Measurements from ENCODE around the gene HCN2.

The HCN2 gene

GRCh38 chr19:629961-630714, 40.5 kb downstream of the HCN2 start:
- in situ Hi-C loops (cut with MboI; ENCODE audit: low pct_unique_long_range_greater_than_20kb, low sequenced_read_pairs), result no loop called here

DNA sequence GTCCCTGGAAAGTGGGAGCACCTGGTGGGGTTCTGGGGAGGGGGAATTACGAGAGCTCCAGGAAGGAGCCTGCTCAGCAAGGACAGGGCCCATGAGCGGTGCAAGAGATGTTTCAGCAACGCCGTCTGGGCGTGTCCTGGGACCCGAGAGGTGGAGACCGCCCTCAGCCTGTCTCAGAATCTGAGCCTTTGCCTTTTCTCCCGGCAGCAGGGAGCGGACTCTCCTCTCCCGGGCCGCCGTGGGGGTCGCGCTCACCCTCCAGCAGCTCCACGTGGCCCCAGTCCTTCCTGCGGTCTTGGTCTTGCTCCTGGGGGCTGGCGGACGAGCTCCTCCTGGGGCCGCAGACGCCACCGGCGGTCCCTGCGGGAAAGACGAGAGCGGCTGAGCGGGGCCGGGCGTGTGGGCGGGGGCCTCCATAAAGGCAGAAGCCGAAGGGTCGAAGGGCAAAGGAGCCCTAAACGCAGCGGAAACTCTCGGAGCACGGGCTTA, 42.9 kb downstream of the HCN2 start:
- DNase-seq, result peak; percentile 58
- in situ Hi-C loops (cut with MboI; ENCODE audit: low pct_unique_long_range_greater_than_20kb, low sequenced_read_pairs), result no loop called here

More at GRCh38 chr19:629961-630714, 40.5 kb downstream of the HCN2 start:
- no peak for DNase-seq

- peak; percentile 98 for DNase-seq
- in situ Hi-C loops (cut with MboI; ENCODE audit: low pct_unique_long_range_greater_than_20kb, low sequenced_read_pairs), result no loop called here
These were observed 43.5 kb downstream of the HCN2 start, which contains the start of gene POLRMT for GRCh38 chr19:633068-633785. POLRMT (minus strand) TSS chr19:633537; CDS start chr19:633512, 25 bp downstream.

GRCh38 chr19:633786-634639, 44.3 kb downstream of the HCN2 start:
- DNase-seq, result no peak
- in situ Hi-C loops (cut with MboI; ENCODE audit: low pct_unique_long_range_greater_than_20kb, low sequenced_read_pairs), result no loop called here

DNA sequence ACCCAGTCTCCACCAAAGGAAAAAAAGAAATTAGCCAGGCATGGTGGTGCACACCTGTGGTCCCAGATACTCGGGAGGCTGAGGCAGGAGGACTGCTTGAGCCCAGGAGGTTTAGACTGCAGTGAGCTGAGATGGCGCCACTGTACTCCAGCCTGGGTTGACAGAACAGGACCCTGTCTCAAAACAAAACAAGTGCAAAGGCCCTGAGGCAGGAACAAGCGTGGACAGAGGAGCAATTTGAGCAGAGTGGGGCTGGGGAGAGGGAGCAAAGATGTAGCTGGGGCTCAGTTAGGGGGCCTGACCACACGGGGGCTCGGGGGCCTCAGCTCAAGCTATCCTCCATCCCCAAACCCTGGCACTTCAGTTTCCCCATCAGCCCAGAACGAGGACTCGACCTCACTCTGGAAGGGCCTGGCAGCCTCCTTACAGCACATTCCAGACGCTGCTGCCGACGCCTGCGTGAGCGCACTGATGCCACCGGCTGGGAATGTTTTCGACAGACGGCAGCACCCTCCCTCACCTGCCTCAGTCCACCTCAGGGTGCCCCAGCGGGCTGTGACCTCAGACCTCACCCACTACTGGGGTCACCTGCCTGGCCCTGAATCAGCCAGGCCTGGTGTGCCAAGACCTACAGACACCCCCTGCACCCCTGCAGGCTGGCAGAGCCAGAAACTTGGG, 45.4 kb downstream of the HCN2 start:
- in situ Hi-C loops (cut with MboI; ENCODE audit: low pct_unique_long_range_greater_than_20kb, low sequenced_read_pairs), result no loop called here
- DNase-seq, result no peak

- in situ Hi-C loops (cut with MboI; ENCODE audit: low pct_unique_long_range_greater_than_20kb, low sequenced_read_pairs), result no loop called here
- no peak for DNase-seq
These were observed 49.2 kb downstream of the HCN2 start for GRCh38 chr19:638906-639252.

GRCh38 chr19:639253-640160, 49.8 kb downstream of the HCN2 start, which contains the start of gene FGF22:
FGF22 (plus strand) TSS chr19:639879; CDS start chr19:639926, 47 bp downstream.
- in situ Hi-C loops (cut with MboI; ENCODE audit: low pct_unique_long_range_greater_than_20kb, low sequenced_read_pairs), result no loop called here
- DNase-seq, result peak; percentile 55

- in situ Hi-C loops (cut with MboI; ENCODE audit: low pct_unique_long_range_greater_than_20kb, low sequenced_read_pairs), result no loop called here
- no peak for DNase-seq
These were observed 50.5 kb downstream of the HCN2 start for GRCh38 chr19:640161-640558.

DNA sequence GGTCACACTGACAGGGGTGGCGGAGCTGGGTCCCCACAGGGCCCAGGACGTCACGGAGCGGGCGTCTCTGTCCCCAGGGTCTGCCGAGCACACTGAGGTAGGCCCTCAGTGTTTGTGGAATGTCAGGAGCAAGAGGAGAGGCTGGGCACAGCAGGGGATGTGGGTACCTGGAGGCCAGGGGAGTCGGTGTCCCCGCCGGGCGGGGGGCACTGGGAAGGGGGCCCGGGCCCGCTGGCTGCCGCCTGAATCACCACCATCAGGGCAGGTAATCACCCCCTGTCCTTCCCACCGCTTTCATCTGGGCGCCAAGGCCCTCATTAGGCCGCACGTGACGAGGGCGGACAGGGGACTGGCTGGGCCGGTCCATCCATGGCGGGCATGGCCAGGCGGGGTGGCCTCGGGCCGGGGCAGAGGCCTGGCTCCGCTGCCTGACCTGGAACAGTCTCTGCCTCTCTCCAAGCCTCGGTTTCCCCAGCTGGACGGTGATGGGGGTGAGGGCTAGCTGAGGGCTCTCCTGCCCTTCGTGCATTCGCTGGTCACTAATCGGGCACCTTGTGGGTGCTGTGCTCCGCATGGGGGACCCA, 51.0 kb downstream of the HCN2 start:
- in situ Hi-C loops (cut with MboI; ENCODE audit: low pct_unique_long_range_greater_than_20kb, low sequenced_read_pairs), result no loop called here
- DNase-seq, result no peak

- DNase-seq, result no peak
- in situ Hi-C loops (cut with MboI; ENCODE audit: low pct_unique_long_range_greater_than_20kb, low sequenced_read_pairs), result no loop called here
These were observed 52.0 kb downstream of the HCN2 start for GRCh38 chr19:641702-642101.

DNA sequence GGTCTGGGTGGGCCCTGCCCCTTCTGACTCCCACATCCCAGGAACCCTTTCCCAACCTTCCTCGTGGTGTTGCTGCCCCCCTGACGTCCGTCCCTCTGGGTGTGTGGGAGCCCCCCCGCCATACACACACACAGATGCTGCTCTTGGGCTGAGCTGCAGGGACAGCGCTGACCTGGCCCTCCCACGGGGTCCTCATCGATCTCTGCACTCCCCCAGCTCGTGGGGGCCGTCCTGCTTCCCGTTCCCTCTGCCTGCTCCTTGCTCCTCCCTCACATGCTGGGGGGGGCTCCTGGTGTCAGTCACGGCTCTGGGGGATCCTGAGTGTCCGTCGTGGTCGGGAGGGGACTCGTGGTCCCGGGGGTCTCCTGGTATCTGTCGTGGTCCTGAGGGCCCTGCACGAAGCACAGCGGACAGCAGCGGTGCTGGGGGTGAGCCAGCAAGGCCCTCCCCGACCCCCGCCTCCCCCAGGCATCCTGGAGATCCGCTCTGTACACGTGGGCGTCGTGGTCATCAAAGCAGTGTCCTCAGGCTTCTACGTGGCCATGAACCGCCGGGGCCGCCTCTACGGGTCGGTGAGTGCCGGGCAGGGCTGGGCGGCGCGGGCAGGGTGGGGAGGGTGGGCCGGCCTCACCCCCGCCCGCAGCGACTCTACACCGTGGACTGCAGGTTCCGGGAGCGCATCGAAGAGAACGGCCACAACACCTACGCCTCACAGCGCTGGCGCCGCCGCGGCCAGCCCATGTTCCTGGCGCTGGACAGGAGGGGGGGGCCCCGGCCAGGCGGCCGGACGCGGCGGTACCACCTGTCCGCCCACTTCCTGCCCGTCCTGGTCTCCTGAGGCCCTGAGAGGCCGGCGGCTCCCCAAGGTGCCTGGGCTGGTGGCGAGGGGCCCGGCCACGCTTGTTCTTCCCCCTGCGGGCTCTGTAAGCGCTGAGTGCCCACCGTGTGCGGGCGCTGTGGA, 53.4 kb downstream of the HCN2 start:
- in situ Hi-C loops (cut with MboI; ENCODE audit: low pct_unique_long_range_greater_than_20kb, low sequenced_read_pairs), result no loop called here
- no peak for DNase-seq

- in situ Hi-C loops (cut with MboI; ENCODE audit: low pct_unique_long_range_greater_than_20kb, low sequenced_read_pairs), result no loop called here
- DNase-seq, result no peak
These were observed 54.1 kb downstream of the HCN2 start for GRCh38 chr19:643736-644135.

DNA sequence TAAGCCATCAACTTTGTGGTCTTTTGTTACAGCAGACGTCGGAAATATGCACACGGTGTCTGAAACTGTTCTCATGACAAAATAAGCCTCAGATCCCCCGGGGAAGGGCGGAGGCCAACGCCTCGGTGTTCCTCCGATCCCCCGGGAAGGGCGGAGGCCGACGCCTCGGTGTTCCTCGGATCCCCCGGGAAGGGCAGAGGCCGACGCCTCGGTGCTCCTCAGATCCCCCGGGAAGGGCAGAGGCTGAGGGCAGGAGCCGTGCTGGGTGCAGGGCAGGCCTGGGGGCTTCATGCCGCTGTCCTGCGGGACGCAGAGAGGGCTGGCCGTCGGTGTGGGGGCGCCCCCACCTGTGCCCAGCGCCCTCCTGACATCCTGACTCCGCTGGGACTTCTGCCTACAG, 54.7 kb downstream of the HCN2 start:
- in situ Hi-C loops (cut with MboI; ENCODE audit: low pct_unique_long_range_greater_than_20kb, low sequenced_read_pairs), result no loop called here
- no peak for DNase-seq

DNA sequence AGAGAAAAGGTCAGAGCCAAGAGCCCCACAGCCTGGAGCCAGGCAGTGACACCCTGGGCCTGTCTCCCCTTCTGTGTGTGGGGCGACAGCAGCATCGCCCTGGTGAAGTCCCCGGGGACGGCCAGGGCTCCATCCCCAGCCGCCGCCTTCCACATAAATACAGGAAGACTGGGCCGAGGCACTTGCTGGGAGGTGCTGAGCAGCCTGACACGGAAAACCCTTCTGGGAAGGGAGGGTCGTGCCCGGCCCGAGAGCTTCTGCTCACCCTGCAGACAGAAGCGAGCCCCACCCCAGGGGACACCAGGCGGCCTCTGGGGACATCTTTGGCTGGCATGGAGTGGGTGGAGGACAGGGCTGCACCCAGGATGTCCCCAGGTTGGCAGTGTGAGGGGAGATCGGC, 55.1 kb downstream of the HCN2 start:
- DNase-seq, result no peak
- in situ Hi-C loops (cut with MboI; ENCODE audit: low pct_unique_long_range_greater_than_20kb, low sequenced_read_pairs), result no loop called here

- no peak for DNase-seq
- in situ Hi-C loops (cut with MboI; ENCODE audit: low pct_unique_long_range_greater_than_20kb, low sequenced_read_pairs), result no loop called here
These were observed 56.5 kb downstream of the HCN2 start for GRCh38 chr19:645912-646778.

All from KBM-7 (cell line).